ENCODE measurements around the gene TIAM2.
"Not testable (repeated sequence)": the region's sequence is repeated elsewhere in the genome, so short reads cannot be mapped to it uniquely, and the experiment has no call there.

The TIAM2 gene

DNA sequence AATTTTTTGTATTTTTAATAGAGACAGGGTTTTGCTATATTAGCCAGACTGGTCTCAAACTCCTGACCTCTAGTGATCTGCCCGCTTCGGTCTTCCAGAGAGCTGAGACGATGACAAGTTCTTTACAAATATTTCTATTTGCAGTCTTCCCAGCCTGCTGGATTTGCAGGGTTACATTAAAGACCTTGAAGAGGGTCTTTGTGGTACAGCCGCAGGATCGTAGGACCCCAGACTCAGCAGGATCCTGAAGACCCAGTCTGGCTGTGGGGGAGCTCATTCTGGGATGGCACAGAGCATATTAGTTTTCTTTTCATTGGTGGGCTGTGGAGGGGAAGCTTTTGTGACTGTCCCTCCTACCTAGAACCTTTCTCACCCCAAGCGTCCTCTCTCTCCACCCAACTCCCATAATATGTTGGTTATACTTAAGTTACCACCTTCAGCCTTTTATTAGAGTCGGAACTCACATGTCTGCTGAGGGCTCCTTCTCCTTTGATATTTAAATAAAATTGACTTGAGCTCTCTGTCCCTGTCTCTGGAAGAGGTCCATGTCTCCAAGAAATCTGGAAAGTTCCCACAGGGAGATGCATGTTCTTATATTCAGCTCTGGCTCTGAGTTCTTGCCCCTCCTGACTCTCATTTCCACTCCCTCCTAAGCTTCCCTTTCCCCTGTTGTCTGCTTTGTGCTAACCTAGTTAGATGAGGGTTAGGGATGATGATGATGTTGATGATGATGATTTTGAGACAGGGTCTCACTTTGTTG, 72.0 kb downstream of the TIAM2 start:
- no peak for DNase-seq

DNA sequence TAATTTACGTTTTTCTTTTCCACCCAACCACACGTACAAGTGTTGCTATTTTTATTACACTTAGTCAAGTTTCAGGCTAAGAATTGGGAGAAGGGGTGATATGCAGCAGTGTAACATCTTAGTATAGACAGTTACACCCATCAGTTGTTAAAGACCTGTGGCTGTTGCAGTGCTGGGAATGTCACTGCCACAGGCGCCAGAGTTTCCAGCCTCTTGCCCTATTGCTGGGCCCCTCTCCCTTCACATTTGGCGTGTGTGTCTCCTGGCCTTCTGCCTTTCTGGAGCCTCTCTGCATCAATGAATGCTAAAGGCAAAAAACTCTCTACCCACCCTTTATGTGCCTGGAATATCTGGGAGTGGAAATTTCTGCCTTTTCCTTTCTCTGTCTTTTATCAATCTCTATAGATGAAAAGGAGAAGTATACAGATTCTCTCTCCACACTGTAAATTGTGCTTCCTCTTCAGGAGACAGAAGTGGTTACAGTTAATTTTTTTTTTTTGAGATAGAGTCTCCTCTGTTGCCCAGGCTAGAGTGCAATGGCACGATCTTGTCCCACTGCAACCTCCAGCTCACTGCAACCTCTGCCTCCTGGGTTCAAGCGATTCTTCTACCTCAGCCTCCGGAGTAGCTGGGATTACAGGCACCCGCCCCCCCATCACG, 73.0 kb downstream of the TIAM2 start:
- DNase-seq = no peak

DNA sequence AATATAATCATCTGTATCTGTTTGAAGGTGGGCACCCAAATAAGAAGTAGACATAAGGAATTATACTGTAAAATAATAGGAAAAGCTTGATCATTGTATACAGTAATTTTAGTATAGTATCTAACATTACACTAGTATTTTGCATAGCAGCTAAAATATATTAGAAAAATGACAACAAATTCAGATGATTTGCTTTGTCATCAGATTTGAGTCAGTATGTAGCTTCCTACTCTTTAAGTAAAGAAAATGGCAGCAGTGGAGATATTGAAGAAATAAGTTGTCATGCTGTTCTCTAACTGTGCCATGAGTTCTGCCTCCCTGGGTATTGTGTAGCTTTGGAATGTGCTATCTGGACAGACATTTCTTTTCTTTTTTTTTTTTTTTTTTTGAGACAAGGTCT, 74.4 kb downstream of the TIAM2 start:
- DNase-seq = no peak

DNA sequence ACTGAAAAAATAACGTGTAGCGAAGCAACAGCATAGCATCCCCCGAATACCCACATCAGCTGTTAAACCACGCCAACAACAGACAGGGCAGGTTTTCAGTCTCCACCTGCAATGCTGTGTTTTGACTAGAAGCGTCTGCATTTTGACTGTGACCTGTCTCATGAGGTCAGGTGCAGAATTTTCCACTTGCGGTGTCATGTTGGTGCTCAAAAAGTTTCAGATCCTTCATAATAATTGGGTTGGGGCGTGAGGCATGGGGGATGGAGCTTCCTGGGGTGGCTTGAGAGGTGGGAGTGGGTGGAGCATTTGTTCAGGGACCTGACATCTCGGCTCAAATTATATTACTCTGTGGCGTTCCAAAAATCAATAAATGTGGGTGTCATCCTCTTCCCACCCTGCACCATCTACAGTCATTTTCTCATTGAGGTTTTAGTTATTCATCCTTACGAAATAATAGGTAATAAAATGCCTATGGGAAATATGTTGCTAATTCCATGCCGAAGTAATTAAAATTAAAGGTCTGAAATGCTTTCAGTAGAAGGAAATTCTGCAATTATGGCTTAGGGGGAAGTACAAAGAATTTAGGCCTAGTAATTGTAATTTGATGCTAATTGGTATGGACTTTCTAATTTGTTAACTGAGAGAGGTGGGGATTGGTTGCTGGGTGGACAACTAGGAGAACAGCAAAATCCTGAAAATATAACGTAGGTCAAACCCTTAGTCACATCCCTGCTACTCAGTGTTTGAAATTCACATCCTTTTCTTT, 81.0 kb downstream of the TIAM2 start:
- no peak for DNase-seq

DNA sequence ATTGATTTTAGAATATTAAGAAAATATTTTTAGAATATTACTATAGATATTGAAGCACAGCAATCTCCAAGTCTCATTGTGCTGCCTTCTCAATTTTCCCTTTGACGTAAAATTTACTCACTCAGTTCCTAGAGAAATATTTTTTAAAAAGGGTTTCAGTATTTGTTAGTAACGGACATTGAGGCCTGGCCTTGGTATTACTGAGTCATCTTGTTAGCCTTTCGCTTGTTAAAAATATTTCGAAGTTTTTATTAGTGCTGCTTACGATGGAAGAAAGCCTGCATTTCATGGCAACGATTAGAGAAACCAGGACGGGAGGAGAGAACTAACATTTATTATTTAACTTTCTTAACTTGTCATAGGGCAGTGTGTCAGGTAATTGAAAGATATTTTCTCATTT, 82.2 kb downstream of the TIAM2 start:
- no peak for DNase-seq

DNA sequence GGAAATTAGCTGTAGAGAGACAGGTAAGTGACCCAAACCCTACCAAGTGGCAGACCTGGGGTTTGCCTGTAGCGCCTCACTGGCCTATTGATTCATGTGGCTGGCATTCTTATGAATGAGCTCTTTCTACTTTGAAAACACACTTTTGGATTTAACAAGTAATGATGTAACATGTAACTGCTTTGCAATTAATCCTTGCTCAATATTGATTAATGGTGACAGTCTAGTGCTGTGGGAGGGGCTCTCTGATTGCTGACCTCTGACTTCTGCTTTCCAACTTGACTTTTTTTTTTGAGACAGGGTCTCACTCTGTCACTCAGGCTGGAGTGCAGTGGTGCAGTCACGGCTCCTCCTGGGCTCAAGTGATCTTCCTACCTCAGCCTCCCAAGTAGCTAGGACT, 82.7 kb downstream of the TIAM2 start:
- DNase-seq = no peak

DNA sequence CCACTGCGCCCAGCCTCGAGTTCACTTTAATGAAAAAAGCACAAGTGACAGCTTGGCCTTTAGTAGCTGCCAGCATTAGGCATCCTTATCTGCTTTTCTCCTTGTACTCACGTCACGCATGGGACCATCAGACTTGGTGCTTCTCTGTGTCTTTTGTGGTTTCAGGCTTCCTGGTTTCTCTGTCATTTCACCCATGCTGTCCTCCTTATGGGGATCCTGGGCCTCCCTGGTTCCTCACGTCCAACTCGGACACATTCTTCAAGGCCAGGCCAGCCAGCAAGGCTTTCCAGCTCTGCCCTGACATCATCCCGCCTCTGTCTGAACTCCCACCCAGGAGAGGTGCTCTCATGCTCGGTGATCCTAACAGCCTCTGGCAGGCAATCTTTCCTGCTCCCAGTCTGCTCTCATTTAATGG, 83.2 kb downstream of the TIAM2 start:
- DNase-seq = no peak

DNA sequence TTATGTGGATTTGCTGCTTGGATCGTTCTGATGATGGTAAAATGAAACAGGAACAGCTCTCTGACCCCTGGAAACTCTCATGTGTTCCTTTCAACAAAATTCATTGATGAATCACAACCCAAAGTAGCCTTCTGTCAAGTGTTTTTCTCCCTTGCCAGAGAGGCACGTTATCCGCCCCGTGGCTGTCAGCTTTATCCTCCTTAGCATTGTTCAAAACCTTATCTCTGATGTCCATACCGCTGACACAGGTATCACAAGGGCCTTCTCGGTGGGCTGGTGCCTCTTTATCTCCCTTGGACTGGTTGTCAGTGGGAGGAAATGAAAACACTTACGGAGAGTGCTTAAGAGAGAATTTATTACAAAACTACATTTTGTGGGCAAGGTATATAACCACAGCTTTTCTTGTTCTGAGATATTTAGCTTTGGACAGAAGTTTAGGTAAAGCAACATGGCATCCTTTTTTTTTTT, 84.9 kb downstream of the TIAM2 start:
- no peak for DNase-seq

DNA sequence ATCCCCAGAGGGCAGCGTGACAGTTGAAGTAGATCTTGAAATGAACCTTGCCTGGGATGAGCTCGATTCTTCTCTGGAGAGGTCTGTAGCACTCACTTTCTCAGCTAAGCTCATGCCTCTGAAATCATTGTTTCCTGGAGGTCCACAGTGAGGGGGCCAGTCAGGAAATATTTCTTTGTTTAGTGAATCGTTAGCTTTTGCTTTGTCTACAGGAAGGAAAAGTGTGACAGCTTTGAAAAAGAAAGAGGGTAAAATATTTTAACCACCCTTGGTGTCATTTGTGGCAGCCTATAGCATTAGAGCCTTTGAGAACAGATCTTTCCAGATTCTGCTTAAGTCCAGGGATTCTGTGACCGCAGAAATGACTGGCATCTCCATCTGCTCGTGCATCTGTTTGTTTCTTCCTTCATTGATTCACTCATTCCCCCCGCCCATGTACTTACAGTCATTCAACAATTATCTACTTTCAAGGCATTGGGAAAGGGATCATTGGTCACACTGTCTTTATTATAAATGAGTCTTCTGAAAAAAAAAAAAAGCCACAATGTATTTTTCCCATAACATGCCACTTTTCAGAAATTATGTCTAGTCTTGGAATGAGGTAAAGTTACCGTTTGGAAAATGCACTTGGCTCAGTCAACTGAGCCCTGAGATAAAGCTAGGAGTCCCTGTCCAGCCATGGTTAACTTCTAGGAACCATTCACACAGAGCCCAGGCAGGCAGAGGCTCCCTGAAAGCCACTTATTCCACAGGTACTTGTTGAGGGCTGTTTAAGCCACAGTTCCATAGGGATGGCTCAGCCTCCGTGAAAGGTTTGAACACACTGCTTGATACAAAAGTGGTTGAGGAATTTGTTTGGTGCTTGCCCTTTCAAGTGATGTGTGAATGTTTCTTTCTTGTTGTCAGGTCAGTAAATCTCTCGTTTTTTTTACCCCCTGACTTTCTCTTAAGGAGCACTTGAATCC, 86.0 kb downstream of the TIAM2 start:
- DNase-seq = peak; percentile 47

DNA sequence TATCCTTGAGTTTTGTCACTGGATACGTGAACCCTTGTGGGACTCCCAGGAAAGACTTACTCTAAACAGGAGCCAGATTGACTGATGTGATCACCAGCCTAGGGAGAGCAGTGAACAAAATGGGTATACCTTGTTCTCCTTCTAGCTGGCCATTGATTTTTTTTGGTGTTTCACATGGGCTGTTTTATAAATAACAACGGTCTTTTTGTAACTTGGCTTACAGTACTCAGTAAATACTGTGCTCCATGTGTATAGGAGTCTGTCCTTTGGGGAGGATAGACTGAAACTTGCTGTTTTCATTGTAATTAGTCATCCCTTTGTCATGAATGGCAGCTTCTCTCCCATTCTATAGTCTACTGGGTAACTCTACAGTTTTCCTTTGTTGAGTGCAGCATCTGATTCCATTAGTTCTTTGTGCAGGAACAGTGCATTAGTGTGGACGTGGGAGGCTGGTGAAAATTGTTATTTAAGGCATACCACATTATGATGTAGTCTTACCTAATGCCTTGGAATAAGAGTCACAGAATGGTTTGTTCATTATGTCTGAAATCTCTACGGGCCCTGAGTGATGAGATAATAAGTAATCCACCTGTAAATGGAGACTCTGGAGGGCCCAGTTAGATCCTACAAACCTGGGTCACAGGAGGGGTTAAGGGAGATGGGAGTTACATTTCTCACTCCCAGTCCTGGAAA, 89.5 kb downstream of the TIAM2 start:
- DNase-seq = no peak

DNA sequence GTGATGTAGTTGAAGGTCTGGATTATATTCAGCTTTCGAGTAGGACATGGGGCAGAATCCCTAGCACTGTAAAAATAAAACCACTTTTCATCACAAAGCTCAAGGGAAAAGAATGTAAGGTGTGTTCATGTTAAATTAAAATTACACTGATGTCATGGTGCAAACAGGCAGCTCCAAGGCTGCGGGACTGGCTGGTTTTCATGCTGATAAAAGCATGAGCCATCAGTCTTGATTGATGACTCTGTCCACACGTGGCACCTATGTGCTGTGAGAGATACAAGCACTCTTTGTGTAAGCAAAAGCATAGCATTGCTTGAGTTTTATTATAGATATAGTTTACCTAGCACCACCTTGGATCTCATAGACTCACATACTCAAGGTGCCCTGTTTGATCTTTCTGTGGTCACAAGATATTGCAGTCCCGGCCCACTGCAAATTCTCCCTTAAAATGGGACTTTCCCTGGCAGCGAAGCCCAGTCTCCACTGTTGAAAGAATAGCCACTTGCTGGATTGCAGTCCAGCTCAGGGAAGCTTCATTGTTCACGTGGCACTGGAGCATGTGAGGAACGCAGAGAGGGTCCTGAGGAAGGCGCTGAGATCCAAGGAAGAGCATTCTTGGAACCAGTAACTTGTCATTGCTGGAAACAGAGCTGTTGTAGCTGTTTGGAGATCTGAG, 90.6 kb downstream of the TIAM2 start:
- no peak for DNase-seq

DNA sequence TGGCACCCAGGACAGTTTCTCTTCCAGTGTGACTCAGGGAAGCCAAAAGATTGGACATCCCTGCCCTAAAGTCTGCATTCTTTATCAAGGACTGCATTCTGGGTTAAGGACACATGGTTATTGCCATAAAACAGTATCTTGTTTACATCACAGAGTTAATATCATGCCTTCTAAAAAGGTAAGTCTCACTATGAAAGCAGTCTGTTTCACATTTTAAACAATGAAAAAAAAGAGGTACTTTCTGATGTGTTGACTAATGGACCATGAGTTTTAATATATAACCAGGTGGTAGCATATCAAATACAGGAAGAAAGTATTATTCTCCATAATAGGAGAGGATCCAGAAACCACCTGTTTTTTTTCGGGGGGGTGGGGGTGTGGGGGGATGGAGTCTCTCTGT, 93.7 kb downstream of the TIAM2 start:
- DNase-seq = no peak

DNA sequence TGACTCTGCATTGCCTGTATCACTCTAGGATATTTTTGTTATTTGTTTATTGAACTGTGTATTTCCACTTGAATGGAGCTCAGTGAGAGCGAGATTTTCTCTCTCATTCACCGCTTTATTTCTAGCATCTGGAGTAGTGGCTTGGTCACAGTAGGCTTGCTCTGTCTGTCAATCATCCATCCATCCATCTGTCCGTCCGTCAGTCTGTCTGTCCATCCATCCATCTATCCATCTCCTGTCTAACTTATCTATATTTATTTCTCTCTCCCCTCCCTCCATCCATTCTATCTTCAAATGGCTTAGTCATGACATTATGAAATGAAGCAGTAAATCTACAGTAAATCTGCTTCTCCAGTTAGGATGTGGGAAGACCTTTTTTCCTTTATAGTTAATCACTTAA, 94.6 kb downstream of the TIAM2 start:
- DNase-seq = no peak

DNA sequence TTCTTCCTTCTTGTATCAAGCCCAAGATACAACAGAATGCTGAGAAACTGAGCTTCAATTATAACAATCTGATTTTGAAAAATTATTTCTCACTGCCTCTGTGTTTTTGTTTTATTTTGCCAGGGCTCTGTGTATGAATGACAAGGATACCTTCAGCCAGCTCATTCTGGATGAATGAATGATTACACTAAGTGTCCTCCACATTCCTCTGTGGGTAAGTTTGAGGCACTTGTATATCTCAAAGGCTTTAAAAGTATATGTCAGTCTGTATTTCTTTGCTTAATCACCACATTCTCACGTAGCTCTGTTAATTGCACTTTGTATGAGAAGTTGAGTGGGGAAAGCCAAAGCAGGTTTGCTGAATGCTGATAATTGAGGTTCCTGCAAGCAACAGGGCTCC, 95.1 kb downstream of the TIAM2 start:
- no peak for DNase-seq

DNA sequence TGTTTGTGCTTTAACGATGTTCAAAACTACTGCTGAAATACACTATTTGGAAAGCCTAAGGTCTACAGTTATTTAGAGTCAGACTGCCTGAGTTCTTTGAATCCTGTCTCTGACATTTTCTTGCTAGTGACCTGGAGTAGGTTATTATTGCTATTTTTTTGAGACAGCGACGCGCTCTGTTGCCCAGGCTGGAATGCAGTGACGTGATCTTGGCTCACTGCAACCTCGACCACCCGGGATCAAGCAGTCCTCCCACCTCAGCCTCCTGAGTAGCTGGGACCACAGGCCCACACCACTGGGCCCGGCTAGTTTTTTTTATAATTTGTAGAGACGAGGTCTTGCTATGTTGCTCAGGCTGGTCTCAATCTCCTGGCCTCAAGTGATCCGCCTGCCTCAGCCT, 96.6 kb downstream of the TIAM2 start:
- no peak for DNase-seq

DNA sequence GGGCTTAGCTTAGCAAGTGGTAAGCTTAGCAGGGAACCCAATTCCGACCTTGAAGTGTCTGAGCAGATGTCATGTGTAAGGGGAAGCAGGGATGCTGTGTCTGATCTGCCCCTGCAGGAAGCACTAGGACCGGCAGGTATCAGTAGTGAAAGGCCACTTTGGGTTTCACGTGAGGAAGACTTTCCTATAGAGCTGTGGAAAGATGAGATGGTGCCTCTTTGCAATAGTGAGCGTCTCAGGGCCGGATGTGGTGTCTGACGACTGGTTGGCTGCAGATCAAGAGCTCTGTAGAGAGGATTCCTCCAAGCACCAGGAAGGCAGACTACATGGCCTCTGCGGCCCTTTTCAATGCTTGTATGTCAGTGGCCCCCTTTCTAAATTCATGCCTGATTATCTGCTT, 98.3 kb downstream of the TIAM2 start:
- no peak for DNase-seq

DNA sequence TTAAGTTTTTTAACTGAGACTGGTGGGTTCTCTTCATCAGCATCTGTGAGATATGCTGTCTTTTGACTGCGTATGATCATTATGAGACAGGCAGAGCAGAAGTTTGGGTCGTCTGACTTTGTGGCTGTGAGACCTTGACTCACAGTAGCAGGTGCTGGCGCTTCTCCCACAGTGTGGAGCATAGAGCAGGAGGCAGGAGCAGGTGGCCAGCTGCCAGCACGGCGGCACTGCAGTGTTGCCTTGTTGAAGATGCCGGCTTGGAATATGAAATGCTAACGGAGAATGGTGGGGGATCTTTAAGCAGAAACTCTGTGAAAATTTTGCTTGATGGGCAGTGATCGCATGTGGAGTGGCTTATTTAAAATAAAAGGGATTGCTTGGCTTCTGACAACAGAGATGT, 105.0 kb downstream of the TIAM2 start:
- peak; percentile 73 for DNase-seq

DNA sequence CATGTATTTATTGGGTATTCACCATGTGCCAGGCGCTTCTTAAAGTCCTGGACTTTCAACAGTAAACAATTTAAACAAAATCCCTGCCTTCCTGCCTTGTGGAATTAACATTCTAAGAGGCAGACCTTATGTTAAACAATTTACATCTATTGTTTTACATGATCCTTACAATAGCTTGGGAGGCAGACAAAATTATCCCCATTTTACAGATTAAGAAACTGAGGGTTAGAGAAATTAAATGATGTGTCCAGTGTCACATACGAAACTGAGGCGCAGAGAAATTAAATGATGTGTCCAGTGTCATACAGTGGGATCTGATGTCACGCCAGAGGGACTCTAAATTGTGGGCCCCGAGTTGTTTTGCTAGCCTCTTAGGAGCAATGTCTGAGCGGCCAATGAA, 105.5 kb downstream of the TIAM2 start:
- DNase-seq = no peak

DNA sequence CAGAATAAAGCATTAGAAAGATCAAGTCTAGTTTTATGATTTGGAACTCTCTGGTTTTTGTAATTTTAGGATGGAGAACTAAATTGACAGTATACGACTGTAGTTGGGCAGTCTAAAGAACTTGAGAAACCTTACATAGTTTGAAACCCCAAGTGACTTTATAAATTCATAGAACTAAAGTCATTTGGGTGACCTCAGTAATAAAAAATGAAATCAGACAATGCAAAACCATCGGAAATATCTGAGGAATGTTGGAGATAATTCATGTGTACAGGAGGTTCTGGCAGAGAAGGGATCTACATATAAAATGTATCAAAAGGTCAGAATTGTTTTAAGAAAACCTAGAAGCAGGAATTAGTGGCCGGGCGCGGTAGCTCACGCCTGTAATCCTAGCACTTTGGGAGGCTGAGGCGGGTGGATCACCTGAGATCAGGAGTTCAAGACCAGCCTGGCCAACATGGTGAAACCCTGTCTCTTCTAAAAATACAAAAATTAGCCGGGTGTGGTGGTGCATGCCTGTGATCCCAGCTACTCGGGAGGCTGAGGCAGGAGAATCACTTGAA, 108.0 kb downstream of the TIAM2 start:
- not testable (repeated sequence) for DNase-seq

DNA sequence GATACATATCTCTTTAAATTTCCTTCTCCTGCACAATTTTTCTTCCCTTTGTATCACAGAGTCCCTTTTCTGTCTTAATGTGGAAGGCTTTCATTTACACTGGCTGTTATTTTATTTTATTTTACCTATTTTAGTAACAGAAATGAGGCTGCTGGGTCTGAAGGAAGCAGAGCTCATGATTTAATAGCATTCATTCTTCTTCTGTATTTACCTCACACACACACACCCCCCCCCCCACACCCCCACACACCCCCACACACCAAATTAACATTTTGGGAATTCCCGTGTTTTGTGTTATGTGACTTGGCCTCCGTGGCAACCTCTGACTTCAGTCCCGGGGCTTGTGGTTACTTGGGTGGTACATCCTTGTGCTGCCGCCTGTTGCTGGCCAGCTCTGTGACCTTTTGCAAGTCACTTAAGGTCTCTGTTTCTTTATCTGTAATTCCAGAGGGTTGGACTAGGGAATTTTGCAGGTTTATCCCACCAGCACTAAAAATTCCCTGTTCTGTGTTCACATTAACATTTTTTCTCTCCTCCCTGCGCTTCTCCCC, 108.8 kb downstream of the TIAM2 start:
- DNase-seq = no peak

Measured in DMS79 treated with DMSO at 0.1 percent for 48 hours (cell line).